ENCODE data around the gene ETV6. TPM values are rescaled to one million over a fixed set of nuclear protein-coding genes. Genes with fewer than 3 reads are reported as not detected.

ETV6 gene
- total RNA-seq, 4 donors from 2014 or later, result 7.6 to 45.5 (median 8.2) TPM

GRCh38 chr12:11868027-11868426 lies 218.6 kb downstream of the ETV6 start:
- DNase-seq, result no peak
- H3K36me3 ChIP-seq, result no peaks in the 10 kb centered on the region
- H3K4me3 ChIP-seq, result no peak overlapping the region
- no peak for TF ChIP-seq POLR2A (IDR thresholded peaks at IDR 0.05)
- TF ChIP-seq, protein P1, sequence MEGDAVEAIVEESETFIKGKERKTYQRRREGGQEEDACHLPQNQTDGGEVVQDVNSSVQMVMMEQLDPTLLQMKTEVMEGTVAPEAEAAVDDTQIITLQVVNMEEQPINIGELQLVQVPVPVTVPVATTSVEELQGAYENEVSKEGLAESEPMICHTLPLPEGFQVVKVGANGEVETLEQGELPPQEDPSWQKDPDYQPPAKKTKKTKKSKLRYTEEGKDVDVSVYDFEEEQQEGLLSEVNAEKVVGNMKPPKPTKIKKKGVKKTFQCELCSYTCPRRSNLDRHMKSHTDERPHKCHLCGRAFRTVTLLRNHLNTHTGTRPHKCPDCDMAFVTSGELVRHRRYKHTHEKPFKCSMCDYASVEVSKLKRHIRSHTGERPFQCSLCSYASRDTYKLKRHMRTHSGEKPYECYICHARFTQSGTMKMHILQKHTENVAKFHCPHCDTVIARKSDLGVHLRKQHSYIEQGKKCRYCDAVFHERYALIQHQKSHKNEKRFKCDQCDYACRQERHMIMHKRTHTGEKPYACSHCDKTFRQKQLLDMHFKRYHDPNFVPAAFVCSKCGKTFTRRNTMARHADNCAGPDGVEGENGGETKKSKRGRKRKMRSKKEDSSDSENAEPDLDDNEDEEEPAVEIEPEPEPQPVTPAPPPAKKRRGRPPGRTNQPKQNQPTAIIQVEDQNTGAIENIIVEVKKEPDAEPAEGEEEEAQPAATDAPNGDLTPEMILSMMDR (IDR thresholded peaks at IDR 0.05), result no peak
- H3K27ac ChIP-seq, result no peak overlapping the region
- no peaks in the 10 kb centered on the region for H3K4me1 ChIP-seq
- H3K27me3 ChIP-seq, result no peaks in the 10 kb centered on the region
- no peaks in the 10 kb centered on the region for H3K9me3 ChIP-seq
- intact Hi-C loops (cut with DNase I; ENCODE audit: low total_unique reads), result no loop called here

- TF ChIP-seq, protein P1 (IDR thresholded peaks at IDR 0.05), result no peak
- TF ChIP-seq POLR2A (IDR thresholded peaks at IDR 0.05), result no peak
- H3K4me3 ChIP-seq, result no peak overlapping the region
- DNase-seq, result no peak
- no peaks in the 10 kb centered on the region for H3K27me3 ChIP-seq
- no peak overlapping the region for H3K27ac ChIP-seq
- no peaks in the 10 kb centered on the region for H3K4me1 ChIP-seq
- H3K9me3 ChIP-seq, result no peaks in the 10 kb centered on the region
- intact Hi-C loops (cut with DNase I; ENCODE audit: low total_unique reads), result no loop called here
- no peaks in the 10 kb centered on the region for H3K36me3 ChIP-seq
Measured at GRCh38 chr12:11869406-11869805, 219.9 kb downstream of the ETV6 start.

- Histone ChIP-seq H3K27me3 (no peaks in the 10 kb centered on the region), H3K9me3 (no peaks in the 10 kb centered on the region), H3K27ac (no peak overlapping the region), H3K4me3 (no peak overlapping the region), H3K4me1 (no peaks in the 10 kb centered on the region), H3K36me3 (no peaks in the 10 kb centered on the region)
- TF ChIP-seq POLR2A (IDR thresholded peaks at IDR 0.05), result no peak
- TF ChIP-seq, protein P1 (IDR thresholded peaks at IDR 0.05), result no peak
- intact Hi-C loops (cut with DNase I; ENCODE audit: low total_unique reads), result no loop called here
- DNase-seq, result no peak
Measured at GRCh38 chr12:11870041-11870451, 220.6 kb downstream of the ETV6 start.

DNA sequence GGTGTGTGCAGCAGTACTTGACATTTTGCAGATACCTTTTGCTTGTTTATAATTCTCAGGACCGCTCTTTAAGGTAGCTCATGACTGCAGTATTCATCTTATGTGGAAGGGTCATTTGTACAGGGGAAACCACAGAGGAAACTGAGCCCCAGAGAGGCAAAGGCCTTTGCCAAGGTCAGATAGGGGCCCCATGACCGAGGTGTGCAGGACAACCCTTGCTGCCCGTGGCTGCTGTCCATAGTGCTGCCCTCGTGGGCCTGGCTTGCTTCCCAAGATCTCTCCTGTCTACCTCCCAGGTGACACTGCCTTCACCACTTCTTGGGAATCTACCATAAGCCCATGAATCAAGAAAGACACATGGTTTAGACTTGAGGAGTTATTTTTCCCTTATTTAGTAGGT lies 222.6 kb downstream of the ETV6 start:
- no peaks in the 10 kb centered on the region for H3K36me3 ChIP-seq
- no peak for TF ChIP-seq POLR2A (IDR thresholded peaks at IDR 0.05)
- TF ChIP-seq, protein P1 (IDR thresholded peaks at IDR 0.05), result no peak
- no peak overlapping the region for H3K27ac ChIP-seq
- intact Hi-C loops (cut with DNase I; ENCODE audit: low total_unique reads), result no loop called here
- H3K4me3 ChIP-seq, result no peak overlapping the region
- no peaks in the 10 kb centered on the region for H3K9me3 ChIP-seq
- no peaks in the 10 kb centered on the region for H3K27me3 ChIP-seq
- no peaks in the 10 kb centered on the region for H3K4me1 ChIP-seq
- DNase-seq, result no peak

DNA sequence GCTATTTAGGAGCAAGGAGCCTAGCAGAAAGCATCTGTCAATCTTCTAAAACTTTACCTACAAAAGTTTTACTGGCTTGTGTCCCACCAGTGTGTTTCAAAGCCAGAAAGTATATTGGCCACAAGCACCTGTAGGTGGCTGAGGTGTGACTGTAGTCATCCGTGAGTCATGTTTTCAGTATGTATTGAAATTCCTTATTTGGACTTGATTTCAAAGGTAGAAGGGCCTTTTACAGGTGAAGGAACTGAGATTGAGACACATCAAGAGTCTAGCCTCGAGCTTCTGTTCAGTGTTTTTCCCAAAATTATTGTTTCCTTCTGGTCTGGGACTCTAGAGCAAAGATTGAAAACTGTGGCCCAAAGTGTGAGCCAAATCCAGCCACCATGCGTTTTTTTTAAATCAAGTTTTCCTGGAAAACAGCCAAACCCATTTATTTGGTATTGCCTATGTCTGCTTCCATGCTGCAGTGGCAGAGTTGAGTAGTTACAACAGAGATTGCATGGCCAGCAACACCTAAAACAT lies 226.0 kb downstream of the ETV6 start:
- no peak overlapping the region for H3K4me3 ChIP-seq
- TF ChIP-seq, protein P1 (IDR thresholded peaks at IDR 0.05), result no peak
- TF ChIP-seq POLR2A (IDR thresholded peaks at IDR 0.05), result no peak
- no peaks in the 10 kb centered on the region for H3K4me1 ChIP-seq
- H3K36me3 ChIP-seq, result no peaks in the 10 kb centered on the region
- no peak for DNase-seq
- no peaks in the 10 kb centered on the region for H3K9me3 ChIP-seq
- H3K27ac ChIP-seq, result no peak overlapping the region
- intact Hi-C loops (cut with DNase I; ENCODE audit: low total_unique reads), result no loop called here
- H3K27me3 ChIP-seq, result no peaks in the 10 kb centered on the region

Measured in uterus (tissue), 4 donors.